Measurements from ENCODE around the gene SFXN5. TPM values are rescaled to one million over a fixed set of nuclear protein-coding genes. Genes with fewer than 3 reads are reported as not detected.

Gene SFXN5
- polyA plus RNA-seq, 1 donor from 2014 or later, result 5.8 TPM

- Histone ChIP-seq H3K79me2 (replicated peaks; ENCODE audit: insufficient read depth, low read length) (no peaks in the 10 kb centered on the region), H4K20me1 (ENCODE audit: insufficient read depth) (no peaks in the 10 kb centered on the region), H3K4me2 (ENCODE audit: low read length) (no peak overlapping the region), H2AFZ (ENCODE audit: low read depth, low read length) (no peak overlapping the region), H3K27ac (ENCODE audit: low read length) (no peak overlapping the region), H3K9me3 (ENCODE audit: low read length) (no peaks in the 10 kb centered on the region), H3K9me2 (ENCODE audit: insufficient read depth, low read length) (no peaks in the 10 kb centered on the region), H3K27me3 (ENCODE audit: insufficient read depth, low read depth, low read length) (no peaks in the 10 kb centered on the region), H3K36me3 (ENCODE audit: insufficient read depth, low read length) (no peaks in the 10 kb centered on the region), H3K9ac (ENCODE audit: low read length) (no peak overlapping the region), H3K4me3 (ENCODE audit: low read length) (no peak overlapping the region), H3F3A (ENCODE audit: insufficient read depth, low read length, poor library complexity, severe bottlenecking) (no peaks in the 10 kb centered on the region)
- TF ChIP-seq REST (IDR thresholded peaks at IDR 0.05; ENCODE audit: borderline replicate concordance) (no peak), SMC3 (conservative IDR thresholded peaks at IDR 0.05; ENCODE audit: poor library complexity) (no peak), MXI1 (conservative IDR thresholded peaks at IDR 0.05; ENCODE audit: poor library complexity, severe bottlenecking) (no peak), TAF1 (IDR thresholded peaks at IDR 0.05; ENCODE audit: low read depth) (no peak), EZH2 (IDR thresholded peaks at IDR 0.05; ENCODE audit: borderline replicate concordance, insufficient read depth, low read length, poor library complexity, severe bottlenecking) (no peak), RAD21 (conservative IDR thresholded peaks at IDR 0.05) (no peak), POLR2AphosphoS5 (IDR thresholded peaks at IDR 0.05) (no peak), EP300 (conservative IDR thresholded peaks at IDR 0.05; ENCODE audit: poor library complexity, severe bottlenecking) (no peak)
- TF ChIP-seq, protein P1, sequence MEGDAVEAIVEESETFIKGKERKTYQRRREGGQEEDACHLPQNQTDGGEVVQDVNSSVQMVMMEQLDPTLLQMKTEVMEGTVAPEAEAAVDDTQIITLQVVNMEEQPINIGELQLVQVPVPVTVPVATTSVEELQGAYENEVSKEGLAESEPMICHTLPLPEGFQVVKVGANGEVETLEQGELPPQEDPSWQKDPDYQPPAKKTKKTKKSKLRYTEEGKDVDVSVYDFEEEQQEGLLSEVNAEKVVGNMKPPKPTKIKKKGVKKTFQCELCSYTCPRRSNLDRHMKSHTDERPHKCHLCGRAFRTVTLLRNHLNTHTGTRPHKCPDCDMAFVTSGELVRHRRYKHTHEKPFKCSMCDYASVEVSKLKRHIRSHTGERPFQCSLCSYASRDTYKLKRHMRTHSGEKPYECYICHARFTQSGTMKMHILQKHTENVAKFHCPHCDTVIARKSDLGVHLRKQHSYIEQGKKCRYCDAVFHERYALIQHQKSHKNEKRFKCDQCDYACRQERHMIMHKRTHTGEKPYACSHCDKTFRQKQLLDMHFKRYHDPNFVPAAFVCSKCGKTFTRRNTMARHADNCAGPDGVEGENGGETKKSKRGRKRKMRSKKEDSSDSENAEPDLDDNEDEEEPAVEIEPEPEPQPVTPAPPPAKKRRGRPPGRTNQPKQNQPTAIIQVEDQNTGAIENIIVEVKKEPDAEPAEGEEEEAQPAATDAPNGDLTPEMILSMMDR (IDR thresholded peaks at IDR 0.05; ENCODE audit: poor library complexity, severe bottlenecking), result no peak
Measured at GRCh38 chr2:72974436-72974754, 97.1 kb downstream of the SFXN5 start.

DNA sequence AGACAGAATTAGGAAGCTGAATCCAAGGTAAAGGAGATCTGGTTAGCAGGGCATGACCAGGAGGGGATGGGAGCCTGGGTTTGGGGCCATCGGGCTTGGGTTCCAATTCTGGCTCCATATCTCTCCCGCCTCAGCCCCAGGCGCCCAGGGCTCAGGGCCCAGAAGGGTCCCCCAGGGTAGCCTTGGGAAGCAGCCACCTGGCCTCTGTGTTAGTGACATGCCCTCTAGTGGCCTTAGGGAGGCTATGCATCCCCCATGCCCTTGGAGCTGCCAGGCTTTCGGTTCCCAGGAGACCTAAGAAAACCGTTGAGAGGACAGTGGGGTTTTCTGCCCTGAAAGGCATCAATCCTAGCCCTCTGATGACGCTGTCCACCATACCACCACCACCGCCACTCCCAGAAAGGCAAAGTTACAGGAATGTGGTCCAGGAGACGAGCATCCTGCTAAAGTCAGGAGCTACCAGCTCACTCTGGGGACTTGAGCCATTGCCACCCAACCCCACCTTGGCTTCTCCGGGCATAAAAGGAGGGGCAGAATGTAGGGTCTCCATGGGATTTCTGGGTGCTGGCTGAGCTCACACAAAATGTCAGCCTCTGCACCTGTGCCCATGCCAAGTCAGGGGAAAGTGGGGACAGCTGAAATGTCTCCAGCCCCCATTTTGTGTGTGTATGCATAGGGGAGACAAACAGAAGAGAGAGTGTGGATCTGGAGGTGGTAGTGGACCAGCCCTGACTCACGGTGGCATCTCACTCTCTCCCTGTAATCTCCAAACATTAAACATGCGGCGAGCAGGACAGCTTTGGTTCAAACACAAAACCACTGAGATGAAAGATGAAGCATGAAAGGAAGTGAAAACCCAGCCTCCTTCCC lies 97.7 kb downstream of the SFXN5 start:
- Histone ChIP-seq H3K4me2 (ENCODE audit: low read length) (no peak overlapping the region), H3F3A (ENCODE audit: insufficient read depth, low read length, poor library complexity, severe bottlenecking) (no peaks in the 10 kb centered on the region), H2AFZ (ENCODE audit: low read depth, low read length) (no peak overlapping the region), H3K36me3 (ENCODE audit: insufficient read depth, low read length) (no peaks in the 10 kb centered on the region), H3K9ac (ENCODE audit: low read length) (no peak overlapping the region), H3K27ac (ENCODE audit: low read length) (no peak overlapping the region), H3K27me3 (ENCODE audit: insufficient read depth, low read depth, low read length) (no peaks in the 10 kb centered on the region), H4K20me1 (ENCODE audit: insufficient read depth) (no peaks in the 10 kb centered on the region), H3K9me3 (ENCODE audit: low read length) (no peaks in the 10 kb centered on the region), H3K9me2 (ENCODE audit: insufficient read depth, low read length) (no peaks in the 10 kb centered on the region), H3K4me3 (ENCODE audit: low read length) (no peak overlapping the region), H3K79me2 (replicated peaks; ENCODE audit: insufficient read depth, low read length) (no peaks in the 10 kb centered on the region)
- no peak for TF ChIP-seq TAF1 (IDR thresholded peaks at IDR 0.05; ENCODE audit: low read depth)
- TF ChIP-seq, protein P1 (IDR thresholded peaks at IDR 0.05; ENCODE audit: poor library complexity, severe bottlenecking), result peak; percentile 70
- TF ChIP-seq EZH2 (IDR thresholded peaks at IDR 0.05; ENCODE audit: borderline replicate concordance, insufficient read depth, low read length, poor library complexity, severe bottlenecking), result no peak
- no peak for TF ChIP-seq MXI1 (conservative IDR thresholded peaks at IDR 0.05; ENCODE audit: poor library complexity, severe bottlenecking)
- TF ChIP-seq SMC3 (conservative IDR thresholded peaks at IDR 0.05; ENCODE audit: poor library complexity), result peak; percentile 66
- peak; percentile 60 for TF ChIP-seq RAD21 (conservative IDR thresholded peaks at IDR 0.05)
- TF ChIP-seq EP300 (conservative IDR thresholded peaks at IDR 0.05; ENCODE audit: poor library complexity, severe bottlenecking), result no peak

Measured in neural cell (in vitro differentiated cells).